H9 (cell line): ENCODE data around the gene DMRT1. TPM values are rescaled to one million over a fixed set of nuclear protein-coding genes. Genes with fewer than 3 reads are reported as not detected.

Source experiments
- DNase-seq: peaks from one replicate; pipeline ENCODE4 v3.0.0-alpha.2; 2017
- H2AFZ ChIP-seq: one replicate; pipeline ENCODE4 v1.6.1; 2013; ENCODE audit warnings: mild to moderate bottlenecking, low read length, control low read depth, moderate library complexity
- H2AK5ac ChIP-seq: 2 replicates; pipeline ENCODE4 v1.6.1; 2013; ENCODE audit warnings: low read length, control low read depth, mixed read lengths; ENCODE audit not compliant: insufficient read length
- H2BK120ac ChIP-seq: one replicate; pipeline ENCODE4 v1.6.1; 2013; ENCODE audit warnings: low read depth, mild to moderate bottlenecking, low read length, control low read depth, inconsistent platforms; ENCODE audit not compliant: poor library complexity, severe bottlenecking
- H2BK12ac ChIP-seq: 2 replicates; pipeline ENCODE4 v1.6.1; 2013; ENCODE audit warnings: low read length, control low read depth, mixed read lengths, low read depth; ENCODE audit not compliant: insufficient read length
- H2BK15ac ChIP-seq: 2 replicates; pipeline ENCODE4 v1.6.1; 2013; ENCODE audit warnings: low read depth, low read length, control low read depth
- H2BK20ac ChIP-seq: one replicate; pipeline ENCODE4 v1.6.1; 2013; ENCODE audit warnings: low read depth, mild to moderate bottlenecking, low read length, control low read depth, inconsistent platforms; ENCODE audit not compliant: poor library complexity, severe bottlenecking
- H2BK5ac ChIP-seq: 2 replicates; pipeline ENCODE4 v1.6.1; 2013; ENCODE audit warnings: low read length, control low read depth, mixed read lengths; ENCODE audit not compliant: insufficient read length
- H3K14ac ChIP-seq: 2 replicates; pipeline ENCODE4 v1.6.1; 2013; ENCODE audit warnings: low read length, control low read depth; ENCODE audit not compliant: insufficient read depth
- H3K18ac ChIP-seq: 2 replicates; pipeline ENCODE4 v1.6.1; 2013; ENCODE audit warnings: low read depth, mild to moderate bottlenecking, mixed read lengths, low read length, control low read depth; ENCODE audit not compliant: insufficient read length
- H3K23ac ChIP-seq: 2 replicates; pipeline ENCODE4 v1.6.1; 2013; ENCODE audit warnings: low read length, control low read depth, mixed read lengths, low read depth; ENCODE audit not compliant: insufficient read length
- H3K23me2 ChIP-seq: 2 replicates; pipeline ENCODE4 v1.6.1; 2013; ENCODE audit warnings: low read depth, mild to moderate bottlenecking, mixed read lengths, low read length, control low read depth; ENCODE audit not compliant: insufficient read length, poor library complexity, severe bottlenecking
- H3K27ac ChIP-seq: 2 replicates; pipeline ENCODE4 v1.5.1; 2013; ENCODE audit warnings: low read length, control low read depth, mixed read lengths, low read depth; ENCODE audit not compliant: insufficient read length
- H3K27me3 ChIP-seq: 2 replicates; pipeline ENCODE4 v1.6.1; 2013; ENCODE audit warnings: low read length, control low read depth, inconsistent platforms; ENCODE audit not compliant: insufficient read depth
- H3K4ac ChIP-seq: 2 replicates; pipeline ENCODE4 v1.6.1; 2013; ENCODE audit warnings: low read depth, mild to moderate bottlenecking, control low read depth, inconsistent platforms, low read length, moderate library complexity
- H3K4me1 ChIP-seq: 2 replicates; pipeline ENCODE4 v1.6.1; 2013; ENCODE audit warnings: low read length, control low read depth, inconsistent platforms; ENCODE audit not compliant: insufficient read depth
- H3K4me2 ChIP-seq: 2 replicates; pipeline ENCODE4 v1.6.1; 2013; ENCODE audit warnings: low read length, control low read depth, mixed read lengths; ENCODE audit not compliant: insufficient read length, insufficient read depth
- H3K56ac ChIP-seq: 2 replicates; pipeline ENCODE4 v1.6.1; 2013; ENCODE audit warnings: low read depth, mild to moderate bottlenecking, mixed read lengths, low read length, control low read depth; ENCODE audit not compliant: insufficient read length
- H3K79me1 ChIP-seq: 2 replicates; pipeline ENCODE4 v1.6.1; 2013; ENCODE audit warnings: low read depth, mild to moderate bottlenecking, moderate library complexity, low read length, control low read depth, inconsistent platforms; ENCODE audit not compliant: insufficient read depth, poor library complexity, severe bottlenecking
- H3K79me2 ChIP-seq: 2 replicates; pipeline ENCODE4 v1.6.1; 2013; ENCODE audit warnings: low read length, control low read depth, inconsistent platforms; ENCODE audit not compliant: insufficient read depth
- H3K9ac ChIP-seq: 2 replicates; pipeline ENCODE4 v1.6.1; 2013; ENCODE audit warnings: low read length, control low read depth, mixed read lengths; ENCODE audit not compliant: insufficient read length; ENCODE audit errors: extremely low read depth
- H3K9me3 ChIP-seq: one replicate; pipeline ENCODE4 v1.6.1; 2013; ENCODE audit warnings: low read depth, low read length, inconsistent platforms; ENCODE audit not compliant: control insufficient read depth
- H3T11ph ChIP-seq: one replicate; pipeline ENCODE4 v1.6.1; 2013; ENCODE audit warnings: mild to moderate bottlenecking, low read length, control low read depth, inconsistent platforms
- H4K20me1 ChIP-seq: one replicate; pipeline ENCODE4 v1.6.1; 2013; ENCODE audit not compliant: control insufficient read depth, insufficient read length, insufficient read depth
- H4K5ac ChIP-seq: 2 replicates; pipeline ENCODE4 v1.6.1; 2013; ENCODE audit warnings: low read depth, mild to moderate bottlenecking, mixed read lengths, low read length, control low read depth; ENCODE audit not compliant: insufficient read length
- H4K8ac ChIP-seq: replicated peaks from 2 replicates; pipeline ENCODE4 v1.6.1; 2013; ENCODE audit warnings: low read length, control low read depth, mixed read lengths, low read depth; ENCODE audit not compliant: insufficient read length
- H4K91ac ChIP-seq: 2 replicates; pipeline ENCODE4 v1.6.1; 2013; ENCODE audit warnings: low read depth, mild to moderate bottlenecking, moderate library complexity, mixed read lengths, low read length, control low read depth; ENCODE audit not compliant: insufficient read length
- H3K27ac Mint-ChIP-seq, 3 experiments: 2 replicates in 2 of 3; 3 replicates in 1 of 3; pipeline ENCODE4 v1.8.0; 2020 to 2021; ENCODE audit warnings: mixed read lengths in 3 of 3, mild to moderate bottlenecking in 1 of 3, moderate library complexity in 1 of 3
- H3K27me3 Mint-ChIP-seq: 2 replicates; pipeline ENCODE4 v1.8.0; 2021; ENCODE audit warnings: low read depth, mild to moderate bottlenecking, moderate library complexity, mixed read lengths
- H3K36me3 Mint-ChIP-seq, 3 experiments: 2 replicates in 2 of 3; 3 replicates in 1 of 3; pipeline ENCODE4 v1.8.0; 2020 to 2021; ENCODE audit warnings: low read depth in 3 of 3, mixed read lengths in 3 of 3; ENCODE audit not compliant: insufficient read depth in 1 of 3
- H3K4me1 Mint-ChIP-seq, 2 experiments: 2 replicates each; pipeline ENCODE4 v1.8.0; 2020; ENCODE audit warnings: mixed read lengths in 2 of 2
- H3K4me3 Mint-ChIP-seq, 2 experiments: 2 replicates in 1 of 2; 3 replicates in 1 of 2; pipeline ENCODE4 v1.8.0; 2020 to 2021; ENCODE audit warnings: mild to moderate bottlenecking in 2 of 2, mixed read lengths in 2 of 2, moderate library complexity in 1 of 2
- H3K9me3 Mint-ChIP-seq, 2 experiments: 2 replicates in 1 of 2; 3 replicates in 1 of 2; pipeline ENCODE4 v1.8.0; 2020; ENCODE audit warnings: mild to moderate bottlenecking in 2 of 2, mixed read lengths in 2 of 2, moderate library complexity in 1 of 2
- CTCF ChIP-seq: fragments of 200-600 bp; sonication (generic); conservative IDR thresholded peaks from 3 replicates; pipeline ENCODE4 v1.8.0; 2021; ENCODE audit warnings: antibody characterized with exemption, mild to moderate bottlenecking
- WGBS: extraction: QIAGEN DNeasy Blood & Tissue Kit; methylation state at CpG from one replicate; pipeline ENCODE4 v1.1.7; 2013; ENCODE audit warnings: missing lambda C conversion rate, low lambda C conversion rate, mixed read lengths; ENCODE audit not compliant: insufficient read length; ENCODE audit errors: extremely low coverage; 5-methylcytosine and 5-hydroxymethylcytosine counted together
- total RNA-seq: library from RNA; stranded (reverse); gene quantifications from 2 replicates; pipeline ENCODE4 v1.2.1, GENCODE V29; 2021

DMRT1 gene
- total RNA-seq, 1 experiment from 2014 or later, result not detected

DNA sequence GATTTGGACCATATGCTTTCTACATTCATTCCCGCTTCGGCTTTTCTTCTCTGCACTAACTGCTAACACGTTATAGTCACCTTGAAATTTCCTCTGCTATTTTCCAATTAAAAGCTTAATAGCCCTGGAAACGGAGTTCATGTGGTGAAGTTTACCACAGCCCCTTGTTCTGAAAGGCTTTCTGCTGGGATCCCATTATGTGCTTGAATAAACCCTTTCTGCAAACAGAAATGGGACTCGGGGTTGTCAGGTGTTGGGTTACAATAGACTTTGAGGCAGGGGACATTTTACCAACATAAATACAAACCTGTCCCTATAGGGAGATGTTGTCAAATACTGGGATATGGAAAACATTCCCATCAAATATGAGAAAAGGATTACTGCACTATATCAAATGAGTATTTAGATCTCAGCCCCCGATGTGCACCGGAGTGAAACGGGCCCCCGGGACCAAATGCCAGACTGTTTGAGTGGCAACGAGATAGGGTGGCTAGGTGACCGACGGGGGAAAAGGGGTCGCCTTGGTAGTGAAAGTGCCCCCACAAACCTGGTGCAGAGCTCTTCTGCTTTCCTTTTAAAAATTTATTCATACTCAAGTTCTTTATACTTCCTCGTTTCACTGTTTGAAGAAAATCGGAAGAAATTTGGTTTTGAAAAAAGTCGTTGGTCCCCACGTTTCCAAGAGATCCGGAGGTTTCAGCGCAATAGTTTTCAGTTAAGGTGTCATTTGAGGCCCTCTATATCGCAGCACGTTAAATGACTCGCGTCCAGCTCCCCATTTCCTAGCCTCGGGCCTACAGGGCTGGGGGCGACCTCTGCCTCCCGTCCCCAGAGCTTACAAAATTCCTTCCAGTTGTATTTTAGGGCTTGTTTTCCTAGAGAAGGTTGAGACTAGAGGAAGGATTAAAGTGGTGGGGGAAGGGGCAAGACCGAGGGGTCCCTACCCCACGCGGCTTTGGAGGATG is 132.8 kb downstream of the DMRT1 start:
- Mint-ChIP-seq H3K27ac (no peak overlapping the region), H3K27me3 (peaks cover 97% of the 10 kb centered on the region), H3K36me3 (no peaks in the 10 kb centered on the region)

More for the DNA sequence above, 132.8 kb downstream of the DMRT1 start:
- no peaks in the 10 kb centered on the region for H4K20me1 ChIP-seq
- H3K9me3 ChIP-seq, result no peaks in the 10 kb centered on the region
- Mint-ChIP-seq H3K4me1 (peaks cover 37 to 54% of the 10 kb centered on the region in 2 experiments), H3K4me3 (peak overlapping the region in 1 of 2 experiments; percentile 80; a peak in 3 of 5 replicates), H3K9me3 (peaks cover 0 to 2% of the 10 kb centered on the region in 2 experiments; a peak in 3 of 5 replicates)
- H3K56ac ChIP-seq, result no peak overlapping the region
- no peaks in the 10 kb centered on the region for H3K79me2 ChIP-seq
- no peak overlapping the region for H4K5ac ChIP-seq
- no peak overlapping the region for H2AFZ ChIP-seq
- no peaks in the 10 kb centered on the region for H3K4me1 ChIP-seq
- no peak overlapping the region for H3K9ac ChIP-seq
- no peaks in the 10 kb centered on the region for H3K79me1 ChIP-seq
- no peak overlapping the region for H2BK5ac ChIP-seq
- no peak for DNase-seq
- no peak overlapping the region for H2BK120ac ChIP-seq
- no peak overlapping the region for H3K14ac ChIP-seq
- H3T11ph ChIP-seq, result no peak overlapping the region
- H4K91ac ChIP-seq, result no peak overlapping the region
- H4K8ac ChIP-seq, result no peak overlapping the region
- H3K27ac ChIP-seq, result no peak overlapping the region
- H3K18ac ChIP-seq, result no peak overlapping the region
- peak overlapping the region; percentile 66 for H3K4me2 ChIP-seq
- H2BK15ac ChIP-seq, result no peak overlapping the region
- no CpG with 5 or more reads among the region's 29 CpGs for WGBS
- H3K27me3 ChIP-seq, result peaks cover 83% of the 10 kb centered on the region
- peaks cover 30% of the 10 kb centered on the region for H3K23me2 ChIP-seq
- H2AK5ac ChIP-seq, result no peak overlapping the region
- no peak overlapping the region for H2BK20ac ChIP-seq
- no peak overlapping the region for H2BK12ac ChIP-seq
- TF ChIP-seq CTCF, result no peak
- H3K23ac ChIP-seq, result no peak overlapping the region
- H3K4ac ChIP-seq, result no peak overlapping the region
